GDM1 (cell line): ENCODE data around the gene TENM4.

Source experiments
- DNase-seq: peaks from one replicate; lab custom pipeline; 2025; lab: John Stamatoyannopoulos, UW

Gene TENM4

DNA sequence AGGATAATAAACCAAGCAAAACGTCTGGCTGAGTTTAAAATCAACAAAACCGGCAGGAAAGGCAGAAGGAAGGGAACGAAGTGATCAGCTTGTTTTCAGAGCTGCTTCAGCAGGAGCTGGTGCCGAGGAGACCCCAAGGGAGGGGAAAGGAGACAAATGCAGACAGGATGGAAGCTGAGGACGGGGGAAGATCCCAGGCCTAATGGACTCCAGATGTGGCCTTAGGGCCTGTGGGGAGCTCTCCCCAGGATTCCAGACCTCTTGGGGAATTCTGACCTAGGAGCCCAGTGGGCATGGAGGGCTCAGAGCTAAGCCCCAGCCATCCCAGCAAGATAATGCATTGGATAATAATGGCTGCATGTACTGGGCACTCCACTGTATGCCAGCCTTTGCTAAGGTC, 654.7 kb downstream of the TENM4 start:
- DNase-seq, result no peak

DNA sequence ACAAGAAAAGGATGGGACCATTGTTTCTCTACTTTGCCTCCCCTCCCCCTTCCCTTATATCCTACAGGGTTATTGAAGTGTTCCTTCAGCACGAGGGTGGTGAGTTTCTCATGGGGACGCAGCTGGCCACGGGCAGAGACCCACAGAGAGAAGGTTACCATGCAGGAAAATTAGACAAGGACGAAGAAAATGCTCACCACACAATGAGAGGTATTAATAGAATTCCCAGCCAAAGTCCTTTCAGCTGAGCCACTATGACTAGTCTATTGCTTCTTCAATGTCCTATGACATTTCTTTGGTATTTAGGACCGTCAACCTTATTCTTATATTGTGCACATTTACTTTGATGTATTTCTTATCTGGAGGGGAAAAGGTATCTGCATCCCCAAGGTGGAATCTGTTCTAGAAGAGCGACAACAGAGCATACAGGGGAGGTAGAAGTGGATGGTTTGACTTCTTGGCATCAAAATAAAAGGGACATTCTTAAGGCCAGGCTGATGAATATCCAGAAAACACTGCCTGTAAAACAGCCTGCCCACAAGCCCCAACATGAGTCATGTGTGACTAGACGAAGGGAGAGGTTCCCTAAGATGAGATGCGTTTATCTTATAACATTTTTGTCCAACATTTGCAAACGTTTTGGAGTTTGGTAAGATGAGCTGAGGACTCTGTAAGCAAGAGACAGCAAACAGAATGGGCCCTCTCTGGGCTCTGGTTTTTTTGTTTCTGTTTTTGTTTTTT, 656.3 kb downstream of the TENM4 start:
- no peak for DNase-seq

DNA sequence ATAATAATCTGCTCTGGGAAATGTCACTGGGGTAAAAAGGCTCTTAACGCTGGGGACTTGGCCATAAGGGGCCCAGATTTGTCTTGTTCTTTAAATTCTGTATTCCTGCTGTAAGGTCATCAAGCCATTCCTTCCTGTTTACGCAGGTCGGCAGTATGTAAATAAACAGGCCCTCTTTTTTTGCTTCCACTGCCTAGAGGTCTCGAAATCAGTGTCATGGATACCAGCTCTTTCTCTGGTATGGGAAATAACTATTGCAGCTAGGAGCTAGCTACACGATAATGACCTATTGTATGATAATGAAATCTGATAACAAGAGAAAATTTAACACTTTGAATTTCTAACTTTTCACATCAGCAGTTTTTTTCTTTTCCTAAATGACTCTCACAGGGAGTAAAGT, 657.0 kb downstream of the TENM4 start:
- DNase-seq, result no peak

DNA sequence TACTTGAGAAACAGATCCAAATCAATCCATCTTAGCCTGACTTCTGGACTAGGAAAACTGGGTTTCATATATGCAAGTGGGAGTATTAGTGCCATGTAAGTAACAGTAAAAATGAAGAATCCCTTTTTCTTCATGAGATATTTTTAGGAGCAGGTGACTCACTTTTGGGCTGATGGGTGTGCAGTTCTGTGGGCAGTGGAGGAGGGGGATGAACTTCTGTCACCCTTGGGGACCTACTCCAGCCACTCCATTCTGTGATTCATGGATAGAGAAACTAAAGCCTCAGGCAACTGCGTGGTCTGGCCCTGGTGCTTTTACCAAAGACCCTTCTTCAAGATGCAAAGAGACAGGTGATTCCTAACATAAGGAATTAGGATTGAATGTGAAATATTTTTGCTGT, 657.5 kb downstream of the TENM4 start:
- DNase-seq, result no peak

DNA sequence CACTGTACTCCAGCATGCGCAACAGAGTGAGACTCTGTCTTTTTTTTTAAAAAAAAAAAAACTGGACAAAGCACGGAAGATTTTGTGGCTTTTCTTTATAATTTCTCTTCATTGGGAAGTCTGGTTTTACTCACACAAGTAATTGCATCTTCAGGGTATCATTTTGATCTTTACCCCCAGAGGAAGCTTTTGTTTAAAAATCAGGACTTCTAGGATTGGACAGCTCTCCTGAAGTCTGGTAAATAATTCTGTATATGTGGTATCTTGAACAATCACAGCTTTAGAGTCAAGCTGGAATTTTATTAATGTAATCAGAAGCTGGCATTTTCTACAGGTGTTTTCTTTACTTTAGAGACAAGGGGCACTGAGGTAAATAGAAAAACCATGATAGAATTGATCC, 658.1 kb downstream of the TENM4 start:
- no peak for DNase-seq

DNA sequence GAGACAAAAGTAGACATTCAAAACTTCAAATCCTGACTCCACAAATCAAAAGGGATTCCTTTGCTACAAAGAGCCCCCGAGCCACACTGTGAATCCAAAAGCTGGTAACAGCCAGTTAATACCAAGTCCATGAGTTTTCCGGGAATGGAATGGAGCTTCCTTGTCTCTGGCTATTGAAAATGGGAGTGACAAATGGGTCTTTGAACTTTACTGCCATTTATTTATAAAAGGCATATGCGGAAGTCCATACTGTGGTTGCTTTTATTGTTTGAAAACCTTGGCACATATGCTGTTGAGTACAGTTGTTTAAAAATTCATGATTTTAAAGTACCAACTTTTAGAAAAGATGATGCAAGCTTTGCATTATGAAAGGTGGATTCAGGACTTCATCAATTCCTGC, 659.9 kb downstream of the TENM4 start:
- DNase-seq, result no peak

DNA sequence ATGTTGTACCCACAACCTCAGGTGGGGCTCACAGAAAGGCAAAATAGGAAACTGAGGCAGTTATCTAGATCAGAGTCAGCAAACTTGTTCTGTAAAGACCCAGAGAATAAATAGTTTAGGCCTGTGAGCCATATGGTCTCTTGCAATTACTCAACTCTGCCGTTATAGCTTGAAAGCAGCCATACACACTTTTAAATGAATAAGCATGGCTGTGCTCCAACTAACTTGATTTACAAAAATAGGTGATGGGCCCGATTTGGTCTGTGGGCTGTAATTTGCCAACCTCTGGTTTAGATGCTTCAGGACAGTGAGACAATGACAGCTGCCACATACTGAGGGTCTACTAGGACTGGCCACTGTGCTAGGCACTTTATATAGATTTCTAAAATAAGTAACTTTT, 667.3 kb downstream of the TENM4 start:
- DNase-seq, result no peak

DNA sequence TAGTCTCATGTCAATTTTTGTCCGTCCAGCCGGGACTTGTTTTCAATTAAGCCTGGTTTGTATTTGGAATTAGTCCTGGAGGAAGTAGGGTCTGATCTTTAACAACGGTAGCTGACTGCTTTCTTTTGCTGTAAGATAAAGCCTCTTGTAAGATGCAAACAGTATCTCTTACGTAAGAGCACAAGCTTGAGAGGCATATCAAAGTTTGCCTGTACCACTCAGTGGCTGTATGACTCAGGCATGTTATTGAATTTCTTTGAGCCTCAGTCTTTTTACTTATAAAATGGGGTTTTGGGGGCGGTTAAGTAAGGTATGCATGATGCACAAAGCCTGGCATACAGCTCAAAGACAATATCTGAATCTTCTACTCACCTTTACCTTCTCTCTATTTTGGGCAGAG, 667.8 kb downstream of the TENM4 start:
- no peak for DNase-seq

DNA sequence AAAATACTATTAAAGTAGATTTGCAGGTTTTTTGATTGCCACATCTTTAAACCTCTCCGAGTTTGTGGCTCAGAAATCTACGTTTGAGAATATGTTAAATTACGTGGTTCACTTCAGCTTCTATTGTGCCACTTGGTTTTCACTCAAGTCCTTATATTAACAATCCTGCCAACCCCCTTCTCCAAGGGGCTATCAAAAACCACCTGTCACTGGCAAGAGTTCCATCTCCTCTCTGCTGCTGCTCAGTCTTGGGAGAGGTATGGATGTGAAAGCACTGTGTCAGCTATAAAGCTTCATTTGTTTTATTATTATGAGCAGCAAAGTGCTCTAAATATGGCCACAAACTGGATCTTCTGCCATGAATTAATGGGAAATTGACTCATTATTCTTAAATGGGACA, 668.6 kb downstream of the TENM4 start:
- DNase-seq, result no peak

DNA sequence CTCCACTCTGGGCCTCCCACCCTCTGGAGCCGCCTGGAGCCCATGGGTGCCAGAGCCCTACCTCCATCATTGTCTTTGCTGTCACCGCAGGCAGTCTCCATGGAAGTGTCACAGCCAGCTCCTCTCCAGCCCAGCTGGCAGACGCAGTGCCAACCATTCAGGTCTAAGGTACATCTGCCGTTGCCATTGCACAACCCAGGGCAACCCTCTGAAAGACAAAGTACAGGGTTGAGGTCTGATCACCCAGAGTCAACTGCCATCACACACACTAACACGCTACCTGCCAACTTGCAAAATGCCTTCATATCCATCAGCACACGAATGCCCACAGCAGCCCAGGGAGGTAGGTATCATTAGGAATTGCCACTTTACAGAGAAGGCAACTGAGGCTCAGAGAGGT, 669.9 kb downstream of the TENM4 start:
- DNase-seq, result no peak

DNA sequence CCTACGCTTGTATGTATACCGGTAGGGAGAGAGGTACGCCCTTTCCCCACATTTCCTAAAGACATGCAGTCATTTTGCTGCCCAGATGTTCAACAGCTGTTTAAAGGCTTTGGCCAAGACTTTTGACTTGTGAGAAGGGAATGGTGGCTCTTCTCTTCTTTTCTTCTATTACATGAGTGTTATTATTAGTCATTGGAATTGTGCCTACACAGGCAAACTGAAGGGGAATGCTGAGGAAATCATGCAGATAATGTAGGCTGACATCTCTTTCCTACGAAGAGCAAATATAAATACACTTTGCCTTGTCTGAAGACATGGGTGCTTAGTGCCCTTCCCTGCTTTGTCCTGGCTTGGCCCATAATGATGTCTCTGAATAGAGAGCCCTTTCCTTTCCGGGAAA, 671.9 kb downstream of the TENM4 start:
- DNase-seq, result no peak

DNA sequence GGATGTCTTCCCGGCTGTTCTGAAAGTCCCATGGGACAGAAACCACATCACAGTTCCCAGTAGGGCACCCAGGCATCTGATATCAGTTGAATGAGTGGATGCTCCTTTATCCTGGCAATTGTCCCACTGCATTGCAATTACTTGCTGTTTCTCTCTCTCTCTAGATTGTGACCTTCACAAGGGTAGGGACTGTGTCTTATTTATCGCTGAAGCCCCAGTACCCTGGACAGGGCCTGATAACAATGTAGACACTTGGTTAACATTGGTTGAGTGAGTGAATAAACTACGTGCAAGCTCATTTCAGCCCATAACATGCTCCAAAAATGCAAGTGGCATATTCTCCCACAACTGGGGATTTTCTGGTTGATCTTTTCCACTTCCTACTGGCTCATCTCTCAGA, 672.5 kb downstream of the TENM4 start:
- DNase-seq, result no peak

DNA sequence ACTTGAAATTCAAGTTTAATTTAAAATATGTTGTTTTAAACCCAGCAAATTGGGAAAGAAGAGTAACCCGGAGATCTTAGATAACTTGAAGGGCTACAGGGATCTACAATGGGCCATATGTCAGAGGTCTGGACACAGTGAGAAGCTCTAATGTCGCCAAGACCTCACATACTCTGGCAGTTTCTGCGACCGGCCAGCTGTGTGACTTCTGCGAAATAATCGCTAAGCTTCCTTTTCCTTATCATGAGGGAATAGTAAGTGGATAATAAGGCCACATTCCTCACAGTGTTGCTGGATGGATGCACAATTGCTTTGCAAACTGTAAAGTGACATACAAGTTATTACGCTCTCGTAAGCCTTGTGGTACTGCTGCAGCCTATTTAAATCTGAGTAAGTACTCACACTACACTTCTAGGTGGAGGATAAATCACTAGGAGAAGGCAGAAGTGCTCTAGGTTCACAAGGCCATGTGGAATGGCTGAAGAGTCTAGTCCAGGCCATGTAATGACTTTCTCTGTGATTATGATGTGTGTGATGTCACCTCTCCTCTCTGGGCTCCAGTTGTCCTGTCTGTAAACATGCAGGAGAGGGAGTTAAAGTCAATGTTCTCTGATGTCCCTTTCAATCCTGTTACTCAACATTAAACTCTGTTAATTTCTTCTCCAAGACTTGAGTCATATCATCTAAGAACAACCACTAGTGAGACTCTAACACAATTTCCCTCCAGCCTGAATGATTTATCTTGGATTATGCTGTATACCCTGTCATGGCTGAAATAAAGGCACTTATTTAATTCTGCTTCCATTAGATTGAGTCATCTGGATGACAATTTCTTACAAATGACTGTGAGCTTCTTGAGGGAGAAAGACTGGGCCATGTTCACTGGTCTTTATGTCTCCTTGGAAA, 673.5 kb downstream of the TENM4 start:
- DNase-seq, result no peak

DNA sequence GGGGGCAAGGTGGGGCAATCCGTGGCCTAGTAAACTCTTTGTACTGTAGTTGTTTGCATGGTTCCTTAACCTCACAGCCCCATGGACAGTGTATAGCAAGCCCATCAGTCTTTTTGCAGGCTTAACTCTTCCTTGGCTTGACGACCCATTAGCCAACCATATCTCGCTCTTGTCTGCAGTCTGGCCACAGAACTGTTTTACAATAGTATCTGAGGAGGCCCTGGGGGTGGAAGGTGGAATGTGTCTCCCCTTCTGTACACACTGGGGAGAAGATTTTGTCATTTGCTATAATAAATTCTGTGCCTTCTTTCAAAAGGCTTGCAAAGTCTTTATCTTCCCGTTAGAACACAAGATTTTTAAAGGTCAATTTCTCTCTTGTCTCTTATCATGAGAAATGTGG, 675.9 kb downstream of the TENM4 start:
- no peak for DNase-seq

DNA sequence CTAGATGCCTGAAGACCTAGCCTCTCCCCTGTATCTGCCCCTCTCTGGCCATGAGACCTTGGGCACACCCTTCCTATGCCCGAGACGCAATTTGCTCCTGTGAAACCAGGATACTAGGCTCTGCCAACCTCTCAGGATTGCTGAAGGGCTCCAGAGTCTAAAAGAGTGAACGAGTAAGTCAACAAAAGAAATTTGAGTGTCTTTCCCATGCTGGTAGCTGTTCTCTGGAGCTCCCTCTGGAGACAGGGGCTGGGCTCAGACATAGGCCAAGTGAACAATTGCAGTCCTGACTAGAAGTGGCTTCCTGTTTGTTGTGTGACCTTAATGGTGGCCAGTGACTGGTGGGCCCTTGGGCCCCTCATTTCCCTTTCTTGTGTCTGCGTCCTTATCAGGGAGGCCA, 677.2 kb downstream of the TENM4 start:
- no peak for DNase-seq

DNA sequence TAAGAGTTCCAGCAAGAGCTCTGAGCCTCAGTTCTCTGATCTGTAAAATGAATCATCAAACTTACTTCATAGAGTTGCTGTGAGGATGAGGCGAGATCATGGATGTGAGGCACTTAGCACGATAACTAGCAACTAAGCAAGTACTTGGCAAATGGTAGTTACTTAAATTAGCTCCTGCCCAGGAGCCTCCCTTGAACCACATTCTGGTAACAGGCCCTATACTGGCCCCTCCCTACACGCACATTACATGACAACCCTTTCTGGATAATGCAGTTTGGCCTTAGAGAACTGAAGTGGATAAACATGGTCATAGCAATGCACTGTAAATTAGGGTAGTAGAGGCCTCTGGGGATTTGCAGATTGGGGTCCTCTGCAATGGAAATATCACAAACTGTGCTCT, 678.7 kb downstream of the TENM4 start:
- no peak for DNase-seq

DNA sequence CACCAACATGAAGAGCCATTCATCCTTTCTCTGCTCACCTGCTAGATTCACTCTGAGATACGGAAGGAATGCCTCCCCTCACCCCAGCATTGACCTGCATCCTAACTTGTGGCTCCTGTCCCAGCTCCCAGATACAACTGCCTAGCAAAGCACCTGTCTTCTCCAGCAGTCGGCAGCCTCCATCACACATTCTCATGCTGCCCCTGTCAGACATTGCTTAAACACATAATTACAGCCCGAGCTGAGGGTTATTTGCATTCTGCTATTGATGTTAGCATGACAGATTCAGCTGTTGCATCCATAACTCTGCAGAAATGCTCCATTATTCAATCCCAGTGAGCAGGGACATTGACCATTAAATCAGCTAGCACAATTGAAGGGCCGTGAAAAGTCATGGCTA, 681.8 kb downstream of the TENM4 start:
- no peak for DNase-seq

DNA sequence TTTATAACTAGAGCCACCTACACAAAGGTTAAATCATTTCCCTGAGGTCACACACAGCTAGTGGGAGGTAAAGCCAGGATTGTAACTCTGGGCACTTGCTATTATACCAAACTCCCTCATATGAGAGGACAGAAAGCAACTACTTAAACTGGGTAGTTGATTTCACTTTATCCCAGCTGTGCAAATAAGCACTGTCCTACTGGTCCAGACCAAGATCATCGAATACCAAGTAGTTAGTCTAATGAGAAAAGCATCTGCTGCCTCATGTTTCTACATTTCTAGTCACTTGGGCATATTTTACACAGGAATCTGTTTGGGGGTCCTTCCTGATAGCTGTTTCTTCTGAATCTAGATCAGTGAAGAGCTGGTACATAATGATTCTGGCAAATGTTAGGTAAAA, 687.5 kb downstream of the TENM4 start:
- DNase-seq, result no peak

DNA sequence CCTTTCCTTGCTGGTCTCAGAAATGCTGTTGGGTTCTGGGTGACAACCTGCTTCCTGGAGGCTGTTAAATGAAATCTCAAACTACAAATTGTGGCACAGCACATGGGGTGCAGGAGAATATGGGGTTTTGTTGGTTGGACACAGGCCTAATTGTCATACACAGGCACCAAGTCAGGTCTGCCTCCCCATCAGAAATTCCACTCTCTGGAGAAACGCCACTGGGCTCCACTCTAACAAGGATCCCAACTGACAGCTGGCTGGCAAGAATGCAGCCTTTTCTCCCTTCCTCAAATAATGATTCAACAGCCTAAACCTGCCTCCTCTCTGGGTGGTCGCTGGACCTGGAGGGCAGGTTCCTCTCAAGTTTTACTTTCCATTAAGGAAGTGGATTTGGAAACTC, 688.3 kb downstream of the TENM4 start:
- DNase-seq, result no peak

DNA sequence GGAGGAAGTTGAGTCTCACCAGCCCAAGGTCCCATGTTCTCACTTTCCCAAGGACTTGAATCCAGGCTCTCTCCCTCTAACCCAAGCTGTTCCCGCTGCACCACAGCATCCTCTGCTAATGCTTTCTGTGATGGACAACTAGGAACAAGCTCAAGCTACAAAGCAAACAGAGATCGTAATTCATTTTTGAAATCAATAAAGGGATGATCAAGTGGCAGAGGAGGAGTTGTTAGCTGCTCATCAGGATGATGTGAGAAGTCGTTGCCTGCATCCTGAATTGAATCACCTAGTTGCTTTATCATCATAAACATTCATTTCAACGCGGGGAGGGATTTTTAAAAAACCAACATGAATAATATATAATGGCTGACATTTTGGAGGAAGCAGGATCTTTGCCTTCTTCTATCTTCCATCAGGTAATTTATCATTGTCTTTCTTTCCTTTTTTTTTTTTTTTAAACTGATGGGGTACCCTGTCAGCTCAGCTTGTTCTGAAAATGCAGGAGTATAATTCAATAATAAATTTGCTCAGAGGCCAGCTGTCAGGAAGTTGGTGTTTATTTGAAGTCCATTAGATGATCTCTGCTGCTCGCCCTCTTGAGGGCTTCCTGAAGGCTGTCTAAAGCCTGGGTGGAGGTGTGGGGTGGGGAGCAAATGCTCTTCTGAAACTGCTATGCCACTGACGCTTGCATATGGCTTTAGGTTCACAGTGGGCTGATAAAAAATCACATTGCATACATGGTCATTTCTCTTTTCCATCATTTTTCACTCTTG, 691.7 kb downstream of the TENM4 start:
- DNase-seq, result no peak

DNA sequence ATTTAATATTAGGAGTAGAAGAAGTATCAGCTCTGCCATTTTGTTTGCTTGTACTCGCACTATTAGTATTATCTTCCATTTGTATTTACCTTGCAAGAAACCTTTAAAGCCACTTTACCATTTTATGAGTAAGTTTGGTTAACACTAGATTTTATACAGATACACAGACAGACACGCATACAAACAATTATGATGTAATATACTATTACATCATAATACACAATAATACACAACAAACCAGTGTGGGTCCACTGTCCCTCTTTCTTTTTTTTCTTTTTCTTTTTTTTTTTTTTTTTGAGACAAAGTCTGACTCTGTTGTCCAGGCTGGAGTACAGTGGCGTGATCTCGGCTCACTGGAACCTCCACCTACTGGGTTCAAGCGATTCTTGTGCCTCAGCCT, 695.9 kb downstream of the TENM4 start:
- no peak for DNase-seq

DNA sequence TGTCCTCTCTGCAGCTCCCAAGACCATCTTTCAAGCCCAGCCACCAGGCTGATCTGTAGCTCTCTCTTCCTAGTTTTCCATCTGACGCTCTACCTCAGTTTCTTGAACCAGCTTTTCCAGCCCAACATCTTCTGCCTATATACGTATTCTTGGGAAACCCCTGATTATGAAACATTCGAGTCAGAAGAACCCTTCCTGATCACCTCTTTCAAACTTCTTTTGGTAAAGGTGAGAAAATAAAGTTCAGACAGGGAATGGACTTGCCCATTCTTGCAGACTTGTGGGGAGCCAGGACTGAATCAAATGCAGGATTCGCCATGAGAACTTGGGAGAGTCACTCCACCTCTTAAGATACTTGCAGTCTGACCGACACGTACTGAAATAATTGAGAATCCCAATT, 696.6 kb downstream of the TENM4 start:
- DNase-seq, result no peak

DNA sequence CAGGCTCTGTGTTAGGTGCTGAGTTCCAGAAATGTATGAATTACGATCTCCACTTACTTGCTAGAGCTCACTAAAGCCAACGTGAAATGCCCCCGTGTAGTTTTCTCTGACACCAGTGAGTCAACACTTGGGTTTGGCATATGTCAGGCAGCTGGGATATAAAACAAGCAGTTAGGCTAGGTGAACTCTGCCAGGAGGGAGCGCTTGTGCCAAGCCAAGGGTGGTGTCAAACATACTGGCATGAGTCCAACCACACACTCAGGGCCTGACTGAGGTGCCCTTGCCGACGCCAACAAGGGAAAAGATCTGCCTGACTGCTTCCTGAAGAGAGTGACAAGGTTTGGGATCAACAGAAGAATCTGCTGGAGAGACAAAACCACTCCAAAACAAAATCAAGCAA, 698.4 kb downstream of the TENM4 start:
- DNase-seq, result no peak
